Calu3 (cell line): ENCODE measurements around the gene RAP1GAP2. TPM values are rescaled to one million over a fixed set of nuclear protein-coding genes. Genes with fewer than 3 reads are reported as not detected.

Experiments used
- BruUV-seq: library from RNA; stranded (reverse); fragments of 400-500 nt; replicated peaks from 2 replicates; lab custom pipeline; 2021; lab: Mats Ljungman, UMichigan
- CTCF ChIA-PET: fragments of 300-600 bp; sonication (Branson Sonifier 250); formaldehyde crosslinking; loops from one replicate; lab custom pipeline; 2022; ENCODE audit warnings: antibody characterized with exemption; lab: Charles Lee
- DNase-seq: peaks from one replicate; pipeline ENCODE4 v3.0.0; 2022
- H3K27ac Mint-ChIP-seq: one replicate; pipeline ENCODE4 v1.8.0; 2022; ENCODE audit warnings: mixed read lengths; ENCODE audit not compliant: unreplicated experiment
- H3K27me3 Mint-ChIP-seq: one replicate; pipeline ENCODE4 v1.8.0; 2022; ENCODE audit warnings: mixed read lengths; ENCODE audit not compliant: unreplicated experiment
- H3K36me3 Mint-ChIP-seq: one replicate; pipeline ENCODE4 v1.8.0; 2022; ENCODE audit warnings: mild to moderate bottlenecking, moderate library complexity, mixed read lengths; ENCODE audit not compliant: insufficient read depth, unreplicated experiment
- H3K4me1 Mint-ChIP-seq: one replicate; pipeline ENCODE4 v1.8.0; 2022; ENCODE audit warnings: mild to moderate bottlenecking, low read depth, mixed read lengths; ENCODE audit not compliant: unreplicated experiment
- H3K4me3 Mint-ChIP-seq: one replicate; pipeline ENCODE4 v1.8.0; 2022; ENCODE audit warnings: mild to moderate bottlenecking, low read depth, moderate library complexity, mixed read lengths; ENCODE audit not compliant: unreplicated experiment
- H3K9me3 Mint-ChIP-seq: one replicate; pipeline ENCODE4 v1.8.0; 2022; ENCODE audit warnings: low read depth, mixed read lengths; ENCODE audit not compliant: unreplicated experiment
- intact Hi-C: fragments of 100-400 bp; cut with micrococcal nuclease; formaldehyde crosslinking; loops from one replicate; pipeline ENCODE4 v1.10.0; 2022; ENCODE audit not compliant: unreplicated experiment
- total RNA-seq: library from RNA; stranded (reverse); gene quantifications from 2 replicates; pipeline ENCODE4 v1.2.3, GENCODE V29; 2022
- TF ChIP-seq, protein P1 (sequence below): fragments of 200-600 bp; IDR thresholded peaks from one replicate; pipeline ENCODE4 v1.8.0; 2022; ENCODE audit warnings: antibody characterized with exemption; ENCODE audit not compliant: unreplicated experiment

Gene RAP1GAP2
- total RNA-seq, 1 experiment from 2014 or later = 38.4 TPM

- intact Hi-C loops = no loop called here
- BruUV-seq = no TSS peak
- no peak for DNase-seq
- no peak overlapping the region for H3K27ac Mint-ChIP-seq
- TF ChIP-seq, protein P1, sequence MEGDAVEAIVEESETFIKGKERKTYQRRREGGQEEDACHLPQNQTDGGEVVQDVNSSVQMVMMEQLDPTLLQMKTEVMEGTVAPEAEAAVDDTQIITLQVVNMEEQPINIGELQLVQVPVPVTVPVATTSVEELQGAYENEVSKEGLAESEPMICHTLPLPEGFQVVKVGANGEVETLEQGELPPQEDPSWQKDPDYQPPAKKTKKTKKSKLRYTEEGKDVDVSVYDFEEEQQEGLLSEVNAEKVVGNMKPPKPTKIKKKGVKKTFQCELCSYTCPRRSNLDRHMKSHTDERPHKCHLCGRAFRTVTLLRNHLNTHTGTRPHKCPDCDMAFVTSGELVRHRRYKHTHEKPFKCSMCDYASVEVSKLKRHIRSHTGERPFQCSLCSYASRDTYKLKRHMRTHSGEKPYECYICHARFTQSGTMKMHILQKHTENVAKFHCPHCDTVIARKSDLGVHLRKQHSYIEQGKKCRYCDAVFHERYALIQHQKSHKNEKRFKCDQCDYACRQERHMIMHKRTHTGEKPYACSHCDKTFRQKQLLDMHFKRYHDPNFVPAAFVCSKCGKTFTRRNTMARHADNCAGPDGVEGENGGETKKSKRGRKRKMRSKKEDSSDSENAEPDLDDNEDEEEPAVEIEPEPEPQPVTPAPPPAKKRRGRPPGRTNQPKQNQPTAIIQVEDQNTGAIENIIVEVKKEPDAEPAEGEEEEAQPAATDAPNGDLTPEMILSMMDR = no peak
- H3K36me3 Mint-ChIP-seq = no peaks in the 10 kb centered on the region
- H3K4me3 Mint-ChIP-seq = no peak overlapping the region
- H3K9me3 Mint-ChIP-seq = no peaks in the 10 kb centered on the region
- CTCF ChIA-PET = interaction anchor here (0.5 kb wide), 1 partner anchor 44 kb away, joined by 4 read pairs; no protein-coding TSS in a partner anchor
- H3K27me3 Mint-ChIP-seq = no peaks in the 10 kb centered on the region
- H3K4me1 Mint-ChIP-seq = no peaks in the 10 kb centered on the region
Measured at GRCh38 chr17:2906901-2907300, 110.7 kb downstream of the RAP1GAP2 start.

DNA sequence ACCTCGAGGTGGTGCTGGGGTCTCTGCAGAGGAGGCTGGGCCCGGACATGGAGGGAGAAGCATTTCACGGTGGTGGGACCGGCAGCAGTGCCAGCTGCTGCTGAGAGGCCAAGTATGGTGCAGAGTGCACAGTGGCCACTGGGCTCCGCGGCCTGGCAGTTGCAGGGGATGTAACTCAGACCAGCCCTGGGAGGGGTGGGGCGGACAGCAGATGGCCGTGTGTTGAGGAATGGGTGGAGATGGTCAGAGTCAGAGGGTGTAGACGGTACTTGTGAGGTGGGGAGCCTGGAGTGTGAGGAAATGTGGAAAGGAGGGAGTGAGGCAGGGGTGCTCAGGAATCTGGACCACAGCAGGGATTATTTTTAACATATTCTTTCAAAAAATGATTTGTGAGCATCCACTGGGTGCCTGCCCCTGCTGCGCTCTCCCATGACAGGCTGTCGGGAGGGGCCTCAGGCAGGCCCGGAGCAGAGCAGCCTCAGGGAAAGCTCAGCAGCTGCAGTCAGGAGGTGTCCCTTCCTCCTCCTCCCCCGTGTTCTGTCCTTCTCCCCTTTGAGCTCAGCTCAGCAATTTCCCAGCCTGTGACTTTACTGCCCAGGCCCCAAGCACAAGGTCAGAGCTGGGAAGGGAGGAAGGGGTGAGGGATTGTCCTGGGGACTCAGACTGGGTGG, 113.1 kb downstream of the RAP1GAP2 start:
- H3K27me3 Mint-ChIP-seq = no peaks in the 10 kb centered on the region
- H3K4me3 Mint-ChIP-seq = no peak overlapping the region
- H3K9me3 Mint-ChIP-seq = no peaks in the 10 kb centered on the region
- intact Hi-C loops = no loop called here
- no peaks in the 10 kb centered on the region for H3K36me3 Mint-ChIP-seq
- H3K27ac Mint-ChIP-seq = no peak overlapping the region
- CTCF ChIA-PET = no interaction called here
- DNase-seq = no peak
- BruUV-seq = no TSS peak
- TF ChIP-seq, protein P1 = no peak
- H3K4me1 Mint-ChIP-seq = no peaks in the 10 kb centered on the region

GRCh38 chr17:2909846-2910234, 113.6 kb downstream of the RAP1GAP2 start:
- CTCF ChIA-PET = no interaction called here
- BruUV-seq = no TSS peak
- no peaks in the 10 kb centered on the region for H3K36me3 Mint-ChIP-seq
- no peak for DNase-seq
- TF ChIP-seq, protein P1 = no peak
- intact Hi-C loops = no loop called here
- no peak overlapping the region for H3K27ac Mint-ChIP-seq
- H3K4me3 Mint-ChIP-seq = no peak overlapping the region
- no peaks in the 10 kb centered on the region for H3K27me3 Mint-ChIP-seq
- H3K9me3 Mint-ChIP-seq = no peaks in the 10 kb centered on the region
- no peaks in the 10 kb centered on the region for H3K4me1 Mint-ChIP-seq

DNA sequence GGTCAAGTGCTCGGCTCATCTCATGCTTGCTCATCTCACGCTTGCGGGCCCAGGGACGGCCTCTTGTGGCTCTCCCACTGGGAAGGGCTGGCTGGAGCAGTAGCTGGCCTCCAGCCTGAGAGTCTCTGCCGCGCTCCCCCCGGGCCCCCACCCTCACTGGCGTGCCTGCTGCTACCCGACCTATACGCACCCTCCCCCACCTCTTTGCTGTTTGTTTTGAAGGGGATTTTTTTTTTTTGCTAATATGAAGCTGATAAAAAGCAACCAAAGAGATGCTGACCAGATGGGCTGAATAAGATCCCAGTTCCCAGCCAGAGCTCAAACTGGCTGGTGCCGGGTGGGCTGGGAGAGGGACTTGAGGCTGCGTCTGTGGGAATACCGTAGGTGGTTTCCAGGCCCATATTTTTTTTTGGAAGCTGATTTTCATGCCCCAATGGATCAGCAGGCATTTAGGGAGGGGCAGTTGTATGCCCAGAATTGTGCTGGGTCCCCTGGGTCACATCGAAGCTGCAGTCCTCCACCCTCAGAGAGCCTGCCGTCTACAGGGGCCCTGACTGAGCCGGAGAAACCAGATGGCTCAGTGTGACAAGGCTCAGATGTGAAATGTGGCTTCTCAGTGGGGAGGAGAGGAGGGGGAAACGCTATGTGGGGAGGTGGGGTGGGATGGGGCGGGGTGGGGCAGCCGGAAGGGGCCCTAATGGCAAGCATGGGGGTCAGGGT, 115.0 kb downstream of the RAP1GAP2 start:
- BruUV-seq = no TSS peak
- DNase-seq = no peak
- Mint-ChIP-seq H3K9me3 (no peaks in the 10 kb centered on the region), H3K27ac (no peak overlapping the region), H3K36me3 (no peaks in the 10 kb centered on the region), H3K4me3 (no peak overlapping the region), H3K4me1 (no peaks in the 10 kb centered on the region), H3K27me3 (no peaks in the 10 kb centered on the region)
- intact Hi-C loops = no loop called here
- CTCF ChIA-PET = interaction anchor here (0.7 kb wide), 1 partner anchor 18 kb away, joined by 3 read pairs; no protein-coding TSS in a partner anchor
- TF ChIP-seq, protein P1 = no peak
